ENCODE data around the gene ARHGEF3. TPM values are rescaled to one million over a fixed set of nuclear protein-coding genes. Genes with fewer than 3 reads are reported as not detected.

The ARHGEF3 gene
- total and polyA plus RNA-seq, 2 donors (not counting 3 experiments of a cell fraction or from before 2014, with no cell fraction given) = 6.7 to 16.3 TPM

- no peak overlapping the region for H3K4me2 ChIP-seq (ENCODE audit: insufficient read depth, low read length)
- H3K27me3 ChIP-seq (ENCODE audit: control insufficient read depth in 2 of 2, insufficient read depth in 2 of 2, low read length in 2 of 2) = no peaks in the 10 kb centered on the region
- H3K9me1 ChIP-seq (replicated peaks; ENCODE audit: control insufficient read depth, extremely low read depth, insufficient read depth, low read length) = no peaks in the 10 kb centered on the region
- peaks cover 0 to 3% of the 10 kb centered on the region in 2 experiments for H3K36me3 ChIP-seq (ENCODE audit: control insufficient read depth in 2 of 2, extremely low read depth in 1 of 2, insufficient read depth in 2 of 2, low read length in 2 of 2)
- POLR2A ChIA-PET = no interaction called here
- no peaks in the 10 kb centered on the region for H4K20me1 ChIP-seq (replicated peaks; ENCODE audit: control insufficient read depth, extremely low read depth, insufficient read depth, low read length)
- BruUV-seq (replicated peaks) = no TSS peak
- no peaks in the 10 kb centered on the region for H3K4me1 ChIP-seq (ENCODE audit: control insufficient read depth, extremely low read depth, insufficient read depth, low read length)
- CTCF ChIA-PET = interaction anchor here (0.7 to 1.7 kb wide), 6 partner anchors 15 to 1080 kb away, joined by 3 to 12 read pairs (median 4); no protein-coding TSS in a partner anchor
- H3K9me3 ChIP-seq (replicated peaks; ENCODE audit: control insufficient read depth, insufficient read depth, low read length) = no peaks in the 10 kb centered on the region
- no peaks in the 10 kb centered on the region for H3K79me2 ChIP-seq (ENCODE audit: control insufficient read depth, insufficient read depth, low read length)
- DNase-seq (ENCODE audit: low read depth, low spot score) (no peak), FAIRE-seq (no peak)
- H3K4me3 ChIP-seq (replicated peaks in 1 of 3; ENCODE audit: insufficient read depth in 1 of 3, low read depth in 1 of 3, low read length in 3 of 3) = no peak overlapping the region
- dilution Hi-C loops (cut with MboI; ENCODE audit: extremely low pct_ligation_motif_present, low sequenced_read_pairs) = no loop called here
- no peak overlapping the region for H3K27ac ChIP-seq (ENCODE audit: insufficient read depth, low read depth, low read length)
- intact Hi-C loops (cut with micrococcal nuclease) = loop anchor here (10.0 kb wide), 1 partner anchor 1570 kb away; the partner anchor contains the start of gene PXK
- no peak overlapping the region for H2AFZ ChIP-seq (ENCODE audit: low read depth, low read length)
- no peak overlapping the region for H3K9ac ChIP-seq (replicated peaks; ENCODE audit: extremely low read depth, insufficient read depth, low read length)
- TF ChIP-seq POLR2A (IDR thresholded peaks at IDR 0.05; ENCODE audit: low read depth, low read length) (no peak), EZH2 (IDR thresholded peaks at IDR 0.05; ENCODE audit: borderline replicate concordance, low read depth, low read length, severe bottlenecking) (no peak), FOS (IDR thresholded peaks at IDR 0.05; ENCODE audit: borderline replicate concordance, insufficient read depth, low read length) (no peak), CTCF (IDR thresholded peaks at IDR 0.05; ENCODE audit: extremely low read depth in 1 of 2, insufficient read depth in 1 of 2, low read depth in 1 of 2, low read length in 2 of 2) (no peak), POLR2AphosphoS5 (IDR thresholded peaks at IDR 0.05; ENCODE audit: insufficient read depth, low read depth, low read length) (no peak), JUN (IDR thresholded peaks at IDR 0.05; ENCODE audit: borderline replicate concordance, insufficient read depth, insufficient read length, low read depth) (no peak), MAX (IDR thresholded peaks at IDR 0.05; ENCODE audit: insufficient read depth, insufficient read length) (no peak), MYC (IDR thresholded peaks at IDR 0.05; ENCODE audit: low read depth, low read length) (no peak), GATA2 (IDR thresholded peaks at IDR 0.05; ENCODE audit: insufficient read depth, insufficient read length, low read depth, low read length) (no peak)
These were observed 36.7 kb downstream of the ARHGEF3 start for GRCh38 chr3:56764904-56765547.

Measured in endothelial cell of umbilical vein (primary cell).